GM12875 (cell line): ENCODE results near the gene ETV5.

Experiments
- H3K4me3 ChIP-seq: one replicate; pipeline ENCODE4 v1.5.1; 2011; ENCODE audit warnings: low read depth, low read length, control low read depth
- CTCF ChIP-seq: IDR thresholded peaks from 2 replicates; pipeline ENCODE4 v1.5.1; 2011; ENCODE audit warnings: low read depth, mild to moderate bottlenecking, control low read depth, inconsistent platforms, low read length, moderate library complexity, borderline replicate concordance; ENCODE audit not compliant: insufficient read depth

Gene ETV5

DNA sequence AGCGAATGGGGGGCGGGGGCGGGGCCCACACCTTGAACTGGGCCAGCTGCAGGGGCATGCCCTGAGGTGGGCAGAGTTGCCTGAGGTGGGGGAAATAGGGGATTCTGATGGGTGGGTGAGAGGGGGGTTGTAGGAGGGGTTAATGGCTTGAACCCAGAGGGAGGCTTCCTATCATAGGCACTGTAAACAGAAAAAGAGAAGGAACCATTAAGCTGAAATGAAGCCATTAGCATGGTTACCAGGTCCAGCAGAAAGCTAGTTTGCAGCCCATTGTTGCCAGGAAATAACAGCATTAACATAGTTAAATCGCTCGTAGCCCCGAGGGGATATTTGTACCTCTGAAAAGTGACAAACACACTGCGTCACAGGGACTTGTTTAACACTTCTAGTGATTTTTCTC is 29.0 kb downstream of the ETV5 start:
- no peak overlapping the region for H3K4me3 ChIP-seq
- TF ChIP-seq CTCF: no peak

DNA sequence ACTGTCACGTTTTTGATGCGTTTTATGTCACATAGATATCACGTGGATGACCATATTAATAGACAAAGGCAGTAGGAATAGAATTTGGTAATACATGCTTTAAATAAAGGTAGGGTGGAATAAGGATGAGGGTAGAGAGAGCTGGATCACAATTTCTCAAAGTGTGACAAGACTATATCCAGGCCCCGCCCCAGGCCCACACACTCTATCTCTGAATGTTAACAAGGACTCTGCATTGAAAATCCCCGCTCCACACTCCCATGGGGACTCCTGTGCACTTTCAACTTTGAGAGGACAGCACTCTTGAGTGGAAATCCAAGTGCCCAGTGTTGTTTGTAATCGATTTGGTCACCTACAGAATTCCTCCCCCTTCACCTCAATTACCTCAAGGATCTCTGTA is 31.4 kb downstream of the ETV5 start:
- H3K4me3 ChIP-seq: no peak overlapping the region
- TF ChIP-seq CTCF: no peak

DNA sequence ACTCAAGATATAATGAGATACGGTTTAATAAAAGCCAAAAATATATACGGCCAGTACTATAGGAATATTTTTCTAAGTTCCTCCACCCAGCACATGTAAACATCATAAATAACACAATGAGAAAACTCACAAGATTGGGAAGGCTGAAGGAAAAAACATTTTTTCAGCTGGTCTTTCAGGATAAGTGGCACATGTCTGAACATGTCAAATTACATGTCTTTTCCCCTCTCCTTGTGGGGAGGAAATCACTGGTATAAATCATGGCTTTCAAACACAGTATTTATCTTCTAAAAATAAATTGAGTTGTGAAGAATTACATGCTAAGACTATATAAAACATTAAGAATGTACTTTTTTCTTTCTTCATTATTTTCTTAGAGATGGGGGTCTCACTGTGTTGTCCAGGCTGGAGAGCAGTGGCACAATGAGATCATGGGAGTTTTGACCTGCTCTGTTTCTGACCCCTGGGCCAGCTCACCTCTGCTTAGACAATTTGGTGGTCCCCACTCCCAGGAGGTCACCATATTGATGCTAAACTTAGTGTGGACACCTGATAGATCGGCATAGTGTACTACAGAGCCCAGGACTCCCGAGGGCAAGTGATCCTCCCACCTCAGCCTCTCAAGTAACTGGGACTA is 32.8 kb downstream of the ETV5 start:
- H3K4me3 ChIP-seq: no peak overlapping the region
- no peak for TF ChIP-seq CTCF

DNA sequence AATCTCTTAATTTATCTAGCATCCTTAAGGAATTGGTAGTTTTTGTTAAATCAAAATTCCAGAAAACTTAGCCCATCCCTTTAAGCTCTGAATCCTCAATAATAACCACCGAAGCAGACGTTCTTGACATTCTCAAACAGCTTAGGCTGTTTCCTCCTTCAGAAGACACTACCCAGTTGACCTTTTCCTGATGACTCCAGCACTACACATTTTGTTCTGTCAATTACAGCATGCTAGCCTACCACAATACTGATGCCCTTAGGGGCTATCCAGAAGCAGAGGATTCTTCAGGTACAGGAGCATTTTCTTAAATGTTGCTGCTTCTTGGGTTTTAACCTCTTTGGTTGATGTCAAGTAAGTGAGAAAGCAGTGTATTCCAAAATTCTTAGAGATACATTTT is 33.4 kb downstream of the ETV5 start:
- no peak for TF ChIP-seq CTCF

DNA sequence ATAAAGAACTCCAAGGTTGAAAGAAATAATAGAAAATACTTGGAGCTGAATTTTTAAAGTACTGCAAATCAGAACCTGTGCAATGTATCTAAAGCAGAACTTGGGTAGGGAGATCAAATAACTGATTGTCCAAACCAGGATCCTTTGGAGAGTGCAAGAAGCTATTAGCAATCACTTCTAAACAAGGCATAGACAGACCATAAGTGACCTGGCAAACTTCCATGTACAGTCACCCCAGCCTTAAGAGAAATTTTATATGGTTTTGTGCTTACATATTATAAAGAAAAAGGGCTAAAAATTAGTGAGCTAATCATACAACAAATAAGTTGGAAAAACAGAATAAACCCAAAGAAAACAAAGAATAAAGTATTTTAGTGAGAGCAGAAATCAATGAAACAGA is 35.2 kb downstream of the ETV5 start:
- no peak for TF ChIP-seq CTCF
- no peak overlapping the region for H3K4me3 ChIP-seq

More for the DNA sequence above, 33.4 kb downstream of the ETV5 start:
- no peak overlapping the region for H3K4me3 ChIP-seq

- H3K4me3 ChIP-seq: no peak overlapping the region
- TF ChIP-seq CTCF: no peak
These were observed 37.9 kb downstream of the ETV5 start for GRCh38 chr3:186070996-186071395.

GRCh38 chr3:186070550-186070949 is 38.3 kb downstream of the ETV5 start:
- no peak for TF ChIP-seq CTCF
- no peak overlapping the region for H3K4me3 ChIP-seq
